HepG2 (cell line): ENCODE data around the gene ZFYVE28. TPM values are rescaled to one million over a fixed set of nuclear protein-coding genes. Genes with fewer than 3 reads are reported as not detected.

Source experiments
- ATAC-seq: fragments of 200-7000 bp; cut with Tn5 transposase; 3 replicates; pipeline ENCODE4 v1.9.1; 2020; ENCODE audit warnings: mild to moderate bottlenecking, moderate library complexity
- BruUV-seq: library from RNA; stranded (reverse); fragments of 400-500 nt; replicated peaks from 2 replicates; lab custom pipeline; 2021; lab: Mats Ljungman, UMichigan
- CTCF ChIA-PET: fragments of 300-600 bp; formaldehyde crosslinking; extraction: SDS; loops from one replicate; lab custom pipeline; 2021; ENCODE audit warnings: low total read pairs, inconsistent platforms, low intra/inter-chr PET ratio; lab: Yijun Ruan, JAX
- POLR2A ChIA-PET: fragments of 350-600 bp; sonication (Branson Sonifier 250); formaldehyde crosslinking; loops from one replicate; lab custom pipeline; 2020; ENCODE audit warnings: antibody characterized with exemption, inconsistent platforms; lab: Yijun Ruan, JAX
- DNase-seq: peaks from one replicate; pipeline ENCODE4 v3.0.0-alpha.2; 2015; ENCODE audit warnings: low spot score
- FAIRE-seq: peaks from 3 replicates; lab custom pipeline; 2011; peaks lifted over from hg19 to GRCh38; lab: Jason Lieb, UNC
- H2AFZ ChIP-seq: one replicate; pipeline ENCODE4 v1.6.1; 2011; ENCODE audit warnings: low read length, inconsistent platforms
- H3K27ac ChIP-seq: fragments of 300-600 bp; 3 replicates; pipeline ENCODE4 v1.8.0; 2011; ENCODE audit warnings: mixed run types, mild to moderate bottlenecking, mixed read lengths, low read length, inconsistent platforms; ENCODE audit not compliant: insufficient read depth; ENCODE audit errors: extremely low read length
- H3K27me3 ChIP-seq, 2 experiments: fragments of 200-600 bp in 1 of 2; 2 replicates in 1 of 2; 3 replicates in 1 of 2; pipeline versions ENCODE4 v1.6.0 to v1.8.0; 2011; ENCODE audit warnings: low read length in 2 of 2, mild to moderate bottlenecking in 2 of 2, moderate library complexity in 2 of 2, inconsistent platforms in 1 of 2; ENCODE audit not compliant: insufficient read depth in 2 of 2, control insufficient read depth in 1 of 2
- H3K36me3 ChIP-seq, 2 experiments: fragments of 200-600 bp in 1 of 2; replicated peaks in 1 of 2; 2 replicates in 1 of 2; 3 replicates in 1 of 2; pipeline versions ENCODE4 v1.5.1 to v1.8.0; 2011; ENCODE audit warnings: low read length in 2 of 2, inconsistent platforms in 1 of 2; ENCODE audit not compliant: insufficient read depth in 2 of 2, control insufficient read depth in 1 of 2
- H3K4me1 ChIP-seq: 2 replicates; pipeline ENCODE4 v1.5.1; 2012; ENCODE audit warnings: low read length, inconsistent platforms; ENCODE audit not compliant: insufficient read depth
- H3K4me2 ChIP-seq: 2 replicates; pipeline ENCODE4 v1.6.0; 2011; ENCODE audit warnings: low read depth, low read length, inconsistent platforms
- H3K4me3 ChIP-seq, 3 experiments: fragments of 200-600 bp in 1 of 3; sonication (generic), shearing (Covaris generic) in 1 of 3; replicated peaks in 1 of 3; 2 replicates each; pipeline ENCODE4 v1.5.1; 2011 to 2016; ENCODE audit warnings: low read length in 3 of 3, inconsistent platforms in 2 of 3, low read depth in 2 of 3, mild to moderate bottlenecking in 2 of 3, control low read depth in 1 of 3, mixed read lengths in 1 of 3; ENCODE audit not compliant: insufficient read depth in 1 of 3
- H3K79me2 ChIP-seq: one replicate; pipeline ENCODE4 v1.6.1; 2011; ENCODE audit warnings: low read length, inconsistent platforms; ENCODE audit not compliant: insufficient read depth
- H3K9ac ChIP-seq: 2 replicates; pipeline ENCODE4 v1.6.0; 2011; ENCODE audit warnings: mild to moderate bottlenecking, low read depth, low read length, inconsistent platforms; ENCODE audit not compliant: insufficient read depth
- H3K9me3 ChIP-seq: 2 replicates; pipeline ENCODE4 v1.5.1; 2012; ENCODE audit warnings: mild to moderate bottlenecking, low read length
- H4K20me1 ChIP-seq: 2 replicates; pipeline ENCODE4 v1.6.0; 2011; ENCODE audit warnings: inconsistent platforms, mild to moderate bottlenecking, low read length, moderate library complexity; ENCODE audit not compliant: insufficient read depth
- ARID2 ChIP-seq: sonication (generic); formaldehyde crosslinking; IDR thresholded peaks from 2 replicates; pipeline ENCODE4 v1.8.1; 2022; ENCODE audit warnings: mild to moderate bottlenecking, missing genetic modification reagents, borderline replicate concordance
- ATAD3A ChIP-seq: sonication (generic); formaldehyde crosslinking; IDR thresholded peaks from 2 replicates; pipeline ENCODE4 v1.4.0; 2020; ENCODE audit warnings: missing genetic modification reagents
- FLYWCH1 ChIP-seq: sonication (generic); formaldehyde crosslinking; IDR thresholded peaks from 2 replicates; pipeline ENCODE4 v1.8.1; 2023; ENCODE audit warnings: mild to moderate bottlenecking, missing genetic modification reagents
- GATAD2A ChIP-seq: IDR thresholded peaks from 2 replicates; pipeline ENCODE4 v1.6.1; 2016
- KLF13 ChIP-seq: sonication (generic); formaldehyde crosslinking; IDR thresholded peaks from 2 replicates; pipeline ENCODE4 v1.4.0; 2020; ENCODE audit warnings: mild to moderate bottlenecking, missing genetic modification reagents
- MED8 ChIP-seq: sonication (generic); formaldehyde crosslinking; IDR thresholded peaks from 2 replicates; pipeline ENCODE4 v1.8.1; 2023; ENCODE audit warnings: mild to moderate bottlenecking, missing genetic modification reagents; ENCODE audit not compliant: insufficient replicate concordance
- NCOA2 ChIP-seq: sonication (generic); formaldehyde crosslinking; IDR thresholded peaks from 2 replicates; pipeline ENCODE4 v1.8.0; 2022; ENCODE audit warnings: inconsistent platforms
- NR1H2 ChIP-seq: sonication (generic); formaldehyde crosslinking; IDR thresholded peaks from 2 replicates; pipeline ENCODE4 v1.8.1; 2022; ENCODE audit warnings: low read depth, missing genetic modification reagents, borderline replicate concordance
- ONECUT2 ChIP-seq: sonication (generic); formaldehyde crosslinking; IDR thresholded peaks from 2 replicates; pipeline ENCODE4 v1.4.0; 2020; ENCODE audit warnings: missing genetic modification reagents
- RBAK ChIP-seq: sonication (generic); formaldehyde crosslinking; IDR thresholded peaks from 2 replicates; pipeline ENCODE4 v1.5.1; 2020; ENCODE audit warnings: mild to moderate bottlenecking, missing genetic modification reagents
- TEAD3 ChIP-seq: optimal IDR thresholded peaks from 2 replicates; pipeline ENCODE3; 2016; ENCODE audit warnings: borderline replicate concordance
- ZNF10 ChIP-seq: sonication (generic); formaldehyde crosslinking; IDR thresholded peaks from 2 replicates; pipeline ENCODE4 v1.4.0; 2020; ENCODE audit warnings: mild to moderate bottlenecking, low read depth, missing genetic modification reagents, borderline replicate concordance
- ZNF660 ChIP-seq: sonication (generic); formaldehyde crosslinking; IDR thresholded peaks from 2 replicates; pipeline ENCODE4 v1.5.1; 2020; ENCODE audit warnings: mild to moderate bottlenecking, low read depth, missing genetic modification reagents, borderline replicate concordance
- ZNF746 ChIP-seq: sonication (generic); formaldehyde crosslinking; IDR thresholded peaks from 2 replicates; pipeline ENCODE4 v1.8.0; 2022; ENCODE audit warnings: mild to moderate bottlenecking, missing genetic modification reagents
- WGBS: methylation state at CpG from one replicate; pipeline ENCODE4 v1.1.6; 2017; ENCODE audit warnings: low lambda C conversion rate; 5-methylcytosine and 5-hydroxymethylcytosine counted together
- in situ Hi-C: cut with HindIII; loops from 2 replicates; pipeline ENCODE4 v1.10.0; 2017; ENCODE audit warnings: low pct_unique_long_range_greater_than_20kb; ENCODE audit not compliant: extremely low pct_ligation_motif_present
- intact Hi-C: fragments of 100-400 bp; cut with micrococcal nuclease; formaldehyde crosslinking; loops from one replicate; pipeline ENCODE4 v1.10.0; 2022; ENCODE audit not compliant: unreplicated experiment
- polyA plus RNA-seq, 8 experiments: library from polyadenylated mRNA; depleted of rRNA in 3 of 8; stranded (reverse) in 7 of 8; unstranded in 1 of 8; fragments of >200 nt; fragmentation: Illumina TruSeq in 4 of 8; extraction: Trizol in 4 of 8; gene quantifications; 2 replicates each; pipeline versions ENCODE4 v1.2.1 to v1.2.3, GENCODE V29; 2011 to 2016; ENCODE audit warnings: low read depth in 4 of 8, missing spikeins in 1 of 8, mixed read lengths in 1 of 8; ENCODE audit not compliant: insufficient read depth in 1 of 8
- total RNA-seq, 5 experiments: library from RNA; depleted of rRNA; stranded (reverse); fragments of >200 nt; fragmentation: Illumina TruSeq; extraction: Trizol; gene quantifications; 2 replicates each; pipeline ENCODE4 v1.2.3, GENCODE V29; 2016; ENCODE audit warnings: low read depth in 1 of 5
- TF ChIP-seq, protein P1 (sequence below): sonication (generic); formaldehyde crosslinking; IDR thresholded peaks from 2 replicates; pipeline ENCODE4 v1.8.0; 2022; ENCODE audit warnings: missing genetic modification reagents, mild to moderate bottlenecking, moderate library complexity, borderline replicate concordance
- TF ChIP-seq, protein P2 (sequence below): sonication (generic); formaldehyde crosslinking; IDR thresholded peaks from 2 replicates; pipeline ENCODE4 v1.4.0; 2020; ENCODE audit warnings: missing genetic modification reagents, mild to moderate bottlenecking, borderline replicate concordance
- TF ChIP-seq, protein P3 (sequence below): sonication (generic); formaldehyde crosslinking; IDR thresholded peaks from 2 replicates; pipeline ENCODE4 v1.9.0; 2021; ENCODE audit warnings: missing genetic modification reagents, mild to moderate bottlenecking, borderline replicate concordance
- TF ChIP-seq, protein P4 (sequence below): sonication (generic); formaldehyde crosslinking; IDR thresholded peaks from 2 replicates; pipeline ENCODE4 v1.9.0; 2021; ENCODE audit warnings: missing genetic modification reagents, borderline replicate concordance

Gene ZFYVE28
- total and polyA plus RNA-seq, 2 of the 13 experiments (the other 11 are each of a cell fraction or from before 2014, with no cell fraction given): 0.12 to 0.22 TPM

DNA sequence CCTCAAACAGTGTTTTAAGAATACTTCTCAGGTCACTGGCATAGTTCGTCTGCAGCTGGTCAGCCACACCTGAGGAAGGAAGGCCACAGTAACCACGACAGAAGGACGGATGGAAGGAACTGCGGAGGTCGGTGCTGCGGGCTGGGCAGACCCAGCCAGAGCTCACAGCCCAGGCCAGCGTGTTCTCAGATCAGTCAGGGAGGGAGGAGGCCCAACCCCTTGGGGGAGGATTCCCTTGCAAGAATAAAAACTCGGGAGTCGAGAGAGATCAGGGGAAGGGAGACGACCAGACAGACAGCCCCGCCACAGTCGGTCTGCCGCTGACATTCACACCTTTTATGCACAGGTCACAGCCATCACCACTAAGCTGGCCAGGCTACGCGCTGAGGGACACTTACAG, 145.2 kb downstream of the ZFYVE28 start:
- Histone ChIP-seq H3K27ac (no peak overlapping the region), H2AFZ (no peak overlapping the region), H3K4me3 (no peak overlapping the region), H3K27me3 (peaks cover 14 to 59% of the 10 kb centered on the region in 2 experiments; a peak in 4 of 5 replicates), H3K9ac (no peak overlapping the region), H4K20me1 (no peaks in the 10 kb centered on the region), H3K4me1 (no peaks in the 10 kb centered on the region), H3K9me3 (no peaks in the 10 kb centered on the region), H3K79me2 (no peaks in the 10 kb centered on the region), H3K36me3 (no peaks in the 10 kb centered on the region), H3K4me2 (no peak overlapping the region)
- WGBS: 45% methylated on average over 13 of the region's 15 CpGs
- ChIA-PET CTCF (no interaction called here), POLR2A (no interaction called here)
- DNase-seq (no peak), FAIRE-seq (no peak), ATAC-seq (no peak; the same call in 2 of the 3 replicates)
- intact Hi-C loops: no loop called here
- in situ Hi-C loops: no loop called here
- BruUV-seq: no TSS peak
- no peak for TF ChIP-seq NR1H2 (CRISPR knock-in tag)
- TF ChIP-seq, protein P1, sequence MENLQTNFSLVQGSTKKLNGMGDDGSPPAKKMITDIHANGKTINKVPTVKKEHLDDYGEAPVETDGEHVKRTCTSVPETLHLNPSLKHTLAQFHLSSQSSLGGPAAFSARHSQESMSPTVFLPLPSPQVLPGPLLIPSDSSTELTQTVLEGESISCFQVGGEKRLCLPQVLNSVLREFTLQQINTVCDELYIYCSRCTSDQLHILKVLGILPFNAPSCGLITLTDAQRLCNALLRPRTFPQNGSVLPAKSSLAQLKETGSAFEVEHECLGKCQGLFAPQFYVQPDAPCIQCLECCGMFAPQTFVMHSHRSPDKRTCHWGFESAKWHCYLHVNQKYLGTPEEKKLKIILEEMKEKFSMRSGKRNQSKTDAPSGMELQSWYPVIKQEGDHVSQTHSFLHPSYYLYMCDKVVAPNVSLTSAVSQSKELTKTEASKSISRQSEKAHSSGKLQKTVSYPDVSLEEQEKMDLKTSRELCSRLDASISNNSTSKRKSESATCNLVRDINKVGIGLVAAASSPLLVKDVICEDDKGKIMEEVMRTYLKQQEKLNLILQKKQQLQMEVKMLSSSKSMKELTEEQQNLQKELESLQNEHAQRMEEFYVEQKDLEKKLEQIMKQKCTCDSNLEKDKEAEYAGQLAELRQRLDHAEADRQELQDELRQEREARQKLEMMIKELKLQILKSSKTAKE: no peak
- TF ChIP-seq, protein P2, sequence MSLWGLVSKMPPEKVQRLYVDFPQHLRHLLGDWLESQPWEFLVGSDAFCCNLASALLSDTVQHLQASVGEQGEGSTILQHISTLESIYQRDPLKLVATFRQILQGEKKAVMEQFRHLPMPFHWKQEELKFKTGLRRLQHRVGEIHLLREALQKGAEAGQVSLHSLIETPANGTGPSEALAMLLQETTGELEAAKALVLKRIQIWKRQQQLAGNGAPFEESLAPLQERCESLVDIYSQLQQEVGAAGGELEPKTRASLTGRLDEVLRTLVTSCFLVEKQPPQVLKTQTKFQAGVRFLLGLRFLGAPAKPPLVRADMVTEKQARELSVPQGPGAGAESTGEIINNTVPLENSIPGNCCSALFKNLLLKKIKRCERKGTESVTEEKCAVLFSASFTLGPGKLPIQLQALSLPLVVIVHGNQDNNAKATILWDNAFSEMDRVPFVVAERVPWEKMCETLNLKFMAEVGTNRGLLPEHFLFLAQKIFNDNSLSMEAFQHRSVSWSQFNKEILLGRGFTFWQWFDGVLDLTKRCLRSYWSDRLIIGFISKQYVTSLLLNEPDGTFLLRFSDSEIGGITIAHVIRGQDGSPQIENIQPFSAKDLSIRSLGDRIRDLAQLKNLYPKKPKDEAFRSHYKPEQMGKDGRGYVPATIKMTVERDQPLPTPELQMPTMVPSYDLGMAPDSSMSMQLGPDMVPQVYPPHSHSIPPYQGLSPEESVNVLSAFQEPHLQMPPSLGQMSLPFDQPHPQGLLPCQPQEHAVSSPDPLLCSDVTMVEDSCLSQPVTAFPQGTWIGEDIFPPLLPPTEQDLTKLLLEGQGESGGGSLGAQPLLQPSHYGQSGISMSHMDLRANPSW (CRISPR knock-in tag): no peak
- TF ChIP-seq ATAD3A: no peak
- TF ChIP-seq TEAD3 (CRISPR knock-in tag): no peak
- TF ChIP-seq MED8 (CRISPR knock-in tag): no peak
- TF ChIP-seq ZNF10 (CRISPR knock-in tag): no peak
- TF ChIP-seq ONECUT2 (CRISPR knock-in tag): no peak
- no peak for TF ChIP-seq KLF13 (CRISPR knock-in tag)
- no peak for TF ChIP-seq ZNF660 (CRISPR knock-in tag)
- no peak for TF ChIP-seq ZNF746 (CRISPR knock-in tag)
- TF ChIP-seq, protein P3, sequence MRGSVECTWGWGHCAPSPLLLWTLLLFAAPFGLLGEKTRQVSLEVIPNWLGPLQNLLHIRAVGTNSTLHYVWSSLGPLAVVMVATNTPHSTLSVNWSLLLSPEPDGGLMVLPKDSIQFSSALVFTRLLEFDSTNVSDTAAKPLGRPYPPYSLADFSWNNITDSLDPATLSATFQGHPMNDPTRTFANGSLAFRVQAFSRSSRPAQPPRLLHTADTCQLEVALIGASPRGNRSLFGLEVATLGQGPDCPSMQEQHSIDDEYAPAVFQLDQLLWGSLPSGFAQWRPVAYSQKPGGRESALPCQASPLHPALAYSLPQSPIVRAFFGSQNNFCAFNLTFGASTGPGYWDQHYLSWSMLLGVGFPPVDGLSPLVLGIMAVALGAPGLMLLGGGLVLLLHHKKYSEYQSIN (CRISPR knock-in tag): no peak
- no peak for TF ChIP-seq NCOA2 (CRISPR knock-in tag)
- no peak for TF ChIP-seq RBAK (CRISPR knock-in tag)
- no peak for TF ChIP-seq ARID2
- TF ChIP-seq GATAD2A: no peak
- no peak for TF ChIP-seq FLYWCH1
- TF ChIP-seq, protein P4, sequence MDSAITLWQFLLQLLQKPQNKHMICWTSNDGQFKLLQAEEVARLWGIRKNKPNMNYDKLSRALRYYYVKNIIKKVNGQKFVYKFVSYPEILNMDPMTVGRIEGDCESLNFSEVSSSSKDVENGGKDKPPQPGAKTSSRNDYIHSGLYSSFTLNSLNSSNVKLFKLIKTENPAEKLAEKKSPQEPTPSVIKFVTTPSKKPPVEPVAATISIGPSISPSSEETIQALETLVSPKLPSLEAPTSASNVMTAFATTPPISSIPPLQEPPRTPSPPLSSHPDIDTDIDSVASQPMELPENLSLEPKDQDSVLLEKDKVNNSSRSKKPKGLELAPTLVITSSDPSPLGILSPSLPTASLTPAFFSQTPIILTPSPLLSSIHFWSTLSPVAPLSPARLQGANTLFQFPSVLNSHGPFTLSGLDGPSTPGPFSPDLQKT: no peak
